MM.1S (cell line): ENCODE measurements around the gene SLC47A2.

Experiments
- DNase-seq: peaks from one replicate; pipeline ENCODE4 v3.0.0-alpha.2; 2015
- H2AFZ ChIP-seq: fragments of 300-600 bp; sonication (generic); 2 replicates; pipeline ENCODE4 v1.6.0; 2016; ENCODE audit warnings: antibody characterized with exemption, low read length
- H3F3A ChIP-seq: fragments of 300-600 bp; sonication (generic); 2 replicates; pipeline ENCODE4 v1.6.1; 2016; ENCODE audit warnings: mild to moderate bottlenecking, antibody characterized with exemption, low read length, moderate library complexity, mixed read lengths; ENCODE audit not compliant: insufficient read depth
- H3K27ac ChIP-seq: fragments of 300-600 bp; sonication (generic); 2 replicates; pipeline ENCODE4 v1.5.1; 2016; ENCODE audit warnings: mild to moderate bottlenecking, low read length
- H3K27me3 ChIP-seq: fragments of 300-600 bp; sonication (generic); replicated peaks from 2 replicates; pipeline ENCODE4 v1.6.0; 2016; ENCODE audit warnings: low read length; ENCODE audit not compliant: insufficient read depth
- H3K36me3 ChIP-seq: fragments of 300-600 bp; sonication (generic); replicated peaks from 2 replicates; pipeline ENCODE4 v1.6.1; 2016; ENCODE audit warnings: mild to moderate bottlenecking, low read length, mixed read lengths; ENCODE audit not compliant: insufficient read depth
- H3K4me1 ChIP-seq: fragments of 300-600 bp; sonication (generic); 2 replicates; pipeline ENCODE4 v1.6.1; 2016; ENCODE audit warnings: low read length, mixed read lengths
- H3K4me2 ChIP-seq: fragments of 300-600 bp; sonication (generic); 2 replicates; pipeline ENCODE4 v1.6.0; 2016; ENCODE audit warnings: low read depth, low read length
- H3K4me3 ChIP-seq: fragments of 300-600 bp; sonication (generic); 2 replicates; pipeline ENCODE4 v1.5.1; 2016; ENCODE audit warnings: low read length, mixed read lengths
- H3K79me2 ChIP-seq: fragments of 300-600 bp; sonication (generic); 2 replicates; pipeline ENCODE4 v1.6.1; 2016; ENCODE audit warnings: mixed run types, low read length, mixed read lengths
- H3K9ac ChIP-seq: fragments of 300-600 bp; sonication (generic); 2 replicates; pipeline ENCODE4 v1.6.1; 2016; ENCODE audit warnings: low read length, mixed read lengths
- H3K9me2 ChIP-seq: fragments of 300-600 bp; sonication (generic); replicated peaks from 2 replicates; pipeline ENCODE4 v1.6.1; 2016; ENCODE audit warnings: mild to moderate bottlenecking, low read length, mixed read lengths; ENCODE audit not compliant: insufficient read depth
- H3K9me3 ChIP-seq: fragments of 300-600 bp; sonication (generic); replicated peaks from 2 replicates; pipeline ENCODE4 v1.6.1; 2016; ENCODE audit warnings: mild to moderate bottlenecking, low read length, mixed read lengths; ENCODE audit not compliant: insufficient read depth
- H4K20me1 ChIP-seq: fragments of 300-600 bp; sonication (generic); 2 replicates; pipeline ENCODE4 v1.6.1; 2016; ENCODE audit warnings: mild to moderate bottlenecking, low read length, moderate library complexity, mixed read lengths; ENCODE audit not compliant: insufficient read depth
- EZH2 ChIP-seq: fragments of 300-600 bp; sonication (generic); optimal IDR thresholded peaks from 2 replicates; pipeline ENCODE3; 2017; ENCODE audit warnings: low read depth, mild to moderate bottlenecking, antibody characterized with exemption, low read length, mixed read lengths
- EZH2phosphoT487 ChIP-seq: fragments of 300-600 bp; sonication (generic); IDR thresholded peaks from 2 replicates; pipeline ENCODE4 v1.6.1; 2018; ENCODE audit warnings: antibody characterized with exemption, low read length
- TF ChIP-seq, protein P1 (sequence below): fragments of 300-600 bp; sonication (generic); IDR thresholded peaks from 2 replicates; pipeline ENCODE4 v1.5.1; 2016; ENCODE audit warnings: antibody characterized with exemption, low read length, mixed read lengths

SLC47A2 gene

DNA sequence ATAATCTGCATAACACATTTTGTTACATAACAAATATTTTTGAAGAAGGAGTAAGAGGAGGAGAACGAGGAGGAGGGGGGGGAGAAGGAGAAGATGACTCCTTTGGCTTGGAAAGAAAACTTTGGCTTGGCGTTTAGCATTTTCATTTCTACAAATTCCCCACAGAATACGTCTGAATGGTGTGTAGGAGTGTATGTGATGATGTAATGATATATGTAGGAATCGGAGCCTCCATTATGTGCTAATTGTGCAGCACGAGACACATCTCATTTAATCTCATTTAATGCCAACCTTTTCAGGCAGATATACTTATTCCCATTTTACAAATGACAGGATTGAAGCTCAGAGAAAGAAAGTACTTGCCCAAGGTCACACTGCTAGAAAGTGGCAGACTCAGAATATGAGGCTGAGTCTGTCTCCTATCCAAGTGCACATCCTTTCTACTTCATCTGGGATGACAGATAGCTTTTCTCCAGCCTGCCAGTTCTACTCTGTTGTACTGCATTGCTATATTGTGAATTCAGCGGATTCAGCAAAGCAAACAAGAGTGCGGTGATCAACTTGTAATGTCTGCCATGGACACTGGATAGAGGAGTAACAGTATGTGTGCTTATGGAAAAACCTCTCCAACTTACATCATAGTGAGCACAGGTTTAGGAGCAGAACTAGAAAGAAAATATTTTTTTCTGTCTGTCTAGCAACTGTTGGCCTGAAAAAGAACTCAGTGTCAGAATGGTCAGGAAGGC is 10.4 kb upstream of the SLC47A2 start:
- H3K9me3 ChIP-seq: no peaks in the 10 kb centered on the region

DNA sequence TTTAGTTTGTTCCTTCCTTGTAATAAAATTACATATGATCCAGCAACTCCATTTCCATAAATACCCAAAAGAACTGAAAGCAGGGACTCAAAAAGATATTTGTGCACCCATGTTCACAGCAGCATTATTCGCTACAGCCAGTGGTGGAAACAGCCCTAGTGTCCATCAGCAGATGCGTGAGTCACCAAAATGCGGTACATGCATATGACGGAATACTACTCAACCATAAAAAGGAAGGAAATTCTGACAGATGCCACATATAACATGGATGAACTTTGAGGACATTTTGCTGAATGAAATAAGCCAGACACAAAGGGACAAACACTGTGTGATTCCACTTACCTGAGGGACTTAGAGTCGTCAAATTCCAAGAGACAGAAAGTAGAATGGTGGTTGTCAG is 9.1 kb upstream of the SLC47A2 start:
- Histone ChIP-seq H3K27ac (no peak overlapping the region), H3K36me3 (no peaks in the 10 kb centered on the region), H4K20me1 (no peaks in the 10 kb centered on the region), H3K9me3 (no peaks in the 10 kb centered on the region), H3K4me1 (peaks cover 5% of the 10 kb centered on the region), H3F3A (no peaks in the 10 kb centered on the region), H3K27me3 (no peaks in the 10 kb centered on the region), H3K9ac (no peak overlapping the region), H3K9me2 (no peaks in the 10 kb centered on the region), H2AFZ (no peak overlapping the region), H3K79me2 (no peaks in the 10 kb centered on the region), H3K4me2 (no peak overlapping the region), H3K4me3 (no peak overlapping the region)
- DNase-seq: no peak
- TF ChIP-seq EZH2phosphoT487: no peak
- TF ChIP-seq, protein P1, sequence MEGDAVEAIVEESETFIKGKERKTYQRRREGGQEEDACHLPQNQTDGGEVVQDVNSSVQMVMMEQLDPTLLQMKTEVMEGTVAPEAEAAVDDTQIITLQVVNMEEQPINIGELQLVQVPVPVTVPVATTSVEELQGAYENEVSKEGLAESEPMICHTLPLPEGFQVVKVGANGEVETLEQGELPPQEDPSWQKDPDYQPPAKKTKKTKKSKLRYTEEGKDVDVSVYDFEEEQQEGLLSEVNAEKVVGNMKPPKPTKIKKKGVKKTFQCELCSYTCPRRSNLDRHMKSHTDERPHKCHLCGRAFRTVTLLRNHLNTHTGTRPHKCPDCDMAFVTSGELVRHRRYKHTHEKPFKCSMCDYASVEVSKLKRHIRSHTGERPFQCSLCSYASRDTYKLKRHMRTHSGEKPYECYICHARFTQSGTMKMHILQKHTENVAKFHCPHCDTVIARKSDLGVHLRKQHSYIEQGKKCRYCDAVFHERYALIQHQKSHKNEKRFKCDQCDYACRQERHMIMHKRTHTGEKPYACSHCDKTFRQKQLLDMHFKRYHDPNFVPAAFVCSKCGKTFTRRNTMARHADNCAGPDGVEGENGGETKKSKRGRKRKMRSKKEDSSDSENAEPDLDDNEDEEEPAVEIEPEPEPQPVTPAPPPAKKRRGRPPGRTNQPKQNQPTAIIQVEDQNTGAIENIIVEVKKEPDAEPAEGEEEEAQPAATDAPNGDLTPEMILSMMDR: no peak
- TF ChIP-seq EZH2: no peak

More for the DNA sequence above, 10.4 kb upstream of the SLC47A2 start:
- no peak overlapping the region for H3K27ac ChIP-seq
- H3K79me2 ChIP-seq: no peaks in the 10 kb centered on the region
- H3K4me3 ChIP-seq: no peak overlapping the region
- H3K9me2 ChIP-seq: no peaks in the 10 kb centered on the region
- TF ChIP-seq, protein P1: no peak
- TF ChIP-seq EZH2phosphoT487 (no peak), EZH2 (no peak)
- no peaks in the 10 kb centered on the region for H4K20me1 ChIP-seq
- no peaks in the 10 kb centered on the region for H3K36me3 ChIP-seq
- H3K9ac ChIP-seq: no peak overlapping the region
- H2AFZ ChIP-seq: no peak overlapping the region
- H3K27me3 ChIP-seq: no peaks in the 10 kb centered on the region
- H3F3A ChIP-seq: no peaks in the 10 kb centered on the region
- H3K4me2 ChIP-seq: no peak overlapping the region
- H3K4me1 ChIP-seq: peaks cover 5% of the 10 kb centered on the region
- DNase-seq: no peak

DNA sequence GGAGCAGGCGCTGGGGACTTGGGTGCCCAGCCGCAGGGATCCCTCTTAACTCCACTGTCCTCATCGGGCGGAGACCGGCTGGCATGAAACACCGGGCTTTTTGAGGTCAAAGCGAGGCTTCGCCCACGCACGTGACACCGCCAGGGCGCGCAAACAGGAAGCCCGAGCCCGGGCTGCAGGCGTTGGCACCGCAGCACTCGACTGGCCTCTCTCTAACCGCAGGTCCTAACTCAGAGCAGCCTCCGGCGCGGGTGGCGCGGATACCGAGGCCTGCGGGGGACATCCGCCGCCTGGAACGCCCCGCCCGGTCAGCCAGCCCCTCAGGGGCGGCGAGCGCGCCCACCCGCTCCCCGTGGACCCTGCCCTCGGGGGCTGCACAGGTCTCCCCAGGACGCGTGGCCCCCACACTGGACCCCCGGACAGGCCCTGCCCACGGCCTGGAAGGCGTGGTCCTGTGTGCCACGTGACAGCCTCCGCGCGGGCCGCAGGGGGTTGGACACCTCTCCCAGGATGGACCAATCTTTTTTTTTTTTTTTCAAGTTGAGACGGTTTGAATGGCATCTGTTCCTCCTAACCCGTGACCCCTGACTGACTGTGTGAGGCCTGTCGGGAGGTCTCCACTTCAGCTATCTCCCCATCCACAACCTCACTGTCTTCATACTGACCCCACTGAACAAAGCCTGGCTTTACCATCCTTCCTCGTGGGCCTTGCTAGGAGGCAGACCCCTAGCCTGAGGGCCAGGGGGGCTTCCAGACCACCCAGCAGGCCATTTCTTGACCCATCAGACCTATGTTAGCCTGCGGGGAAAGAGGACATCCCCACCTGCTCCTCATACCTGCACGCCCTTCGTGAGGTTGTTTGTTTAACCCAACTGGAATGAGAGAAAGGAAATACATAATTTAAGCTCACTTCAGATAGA is 8.4 kb upstream of the SLC47A2 start:
- no peaks in the 10 kb centered on the region for H4K20me1 ChIP-seq
- no peaks in the 10 kb centered on the region for H3K9me2 ChIP-seq
- H2AFZ ChIP-seq: peak overlapping the region; percentile 69
- no peaks in the 10 kb centered on the region for H3K36me3 ChIP-seq
- H3K9ac ChIP-seq: no peak overlapping the region
- H3K4me1 ChIP-seq: peaks cover 5% of the 10 kb centered on the region
- no peaks in the 10 kb centered on the region for H3K27me3 ChIP-seq
- no peaks in the 10 kb centered on the region for H3K9me3 ChIP-seq
- TF ChIP-seq, protein P1: no peak
- no peak for TF ChIP-seq EZH2phosphoT487
- no peak for TF ChIP-seq EZH2
- H3K4me2 ChIP-seq: peak overlapping the region; percentile 35; the same call in 1 of the 2 replicates
- peak; percentile 57 for DNase-seq
- no peaks in the 10 kb centered on the region for H3K79me2 ChIP-seq
- H3K4me3 ChIP-seq: peak overlapping the region; percentile 36; the same call in 1 of the 2 replicates
- no peak overlapping the region for H3K27ac ChIP-seq
- H3F3A ChIP-seq: no peaks in the 10 kb centered on the region
